ENCODE measurements around the gene SPRR1B. TPM values are rescaled to one million over a fixed set of nuclear protein-coding genes. Genes with fewer than 3 reads are reported as not detected.
A peak's percentile ranks its signal among the peaks of the same experiment; 100 is the strongest.

The SPRR1B gene
- total and polyA plus RNA-seq, 9 of the 15 experiments (the other 6 are each of a cell fraction or from before 2014, with no cell fraction given) = not detected

DNA sequence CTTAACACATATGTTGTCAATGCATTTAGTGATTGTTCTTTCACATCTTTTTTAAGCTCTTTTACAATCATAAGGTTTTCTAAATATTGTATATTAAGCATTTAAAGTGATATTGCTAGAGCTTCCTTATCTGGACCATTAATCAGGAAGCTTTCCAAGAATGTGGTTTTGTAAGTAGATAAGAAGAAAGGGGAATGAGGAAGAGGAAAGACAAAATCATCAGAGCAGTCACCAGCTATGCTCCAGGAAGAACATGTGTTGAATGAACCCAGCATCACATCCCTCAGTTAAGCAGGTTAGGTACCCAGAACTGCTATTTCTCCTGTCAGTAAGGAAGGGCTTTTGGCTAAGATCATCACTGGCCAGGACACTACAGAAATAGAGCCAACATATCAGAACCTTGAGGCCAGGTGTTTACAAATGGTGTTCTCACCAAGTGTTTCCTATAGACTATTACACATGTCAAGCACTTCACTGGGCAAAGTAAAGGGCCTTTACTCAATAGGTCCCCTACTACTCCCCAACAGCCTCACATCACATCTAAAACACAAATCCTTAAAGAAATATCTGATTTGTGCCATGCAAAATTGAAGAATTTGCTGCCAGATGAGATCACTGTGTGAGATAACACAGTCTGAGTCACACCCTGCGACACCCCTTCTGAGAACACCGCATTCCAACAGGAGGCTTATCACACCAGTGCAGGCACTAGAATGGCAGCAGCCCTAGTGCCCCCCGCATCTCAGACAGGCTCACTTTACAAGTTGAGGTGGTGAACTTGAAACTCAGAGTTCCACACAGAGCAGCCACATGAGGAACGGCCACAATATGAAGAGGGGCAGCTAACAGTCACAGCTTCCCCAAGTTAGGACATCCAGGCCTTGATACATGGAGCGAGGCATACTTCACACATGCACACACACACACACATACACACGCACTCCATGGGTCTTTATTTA lies 28.1 kb downstream of the SPRR1B start (continued):
- TF ChIP-seq ZBTB34 (CRISPR knock-in tag; IDR thresholded peaks at IDR 0.05) (no peak), ZKSCAN8 (CRISPR knock-in tag; IDR thresholded peaks at IDR 0.05) (peak; percentile 62; the same call in 1 of the 2 replicates), JUNB (CRISPR knock-in tag; conservative IDR thresholded peaks at IDR 0.05) (no peak), POU5F1 (IDR thresholded peaks at IDR 0.05; ENCODE audit: borderline replicate concordance, low read depth, low read length, partially characterized antibody) (no peak), HDAC2 (IDR thresholded peaks at IDR 0.05) (peak; percentile 76), HES1 (IDR thresholded peaks at IDR 0.05; ENCODE audit: low read depth) (peak; percentile 84), LCOR (CRISPR knock-in tag; IDR thresholded peaks at IDR 0.05) (no peak), CCNT2 (IDR thresholded peaks at IDR 0.05; ENCODE audit: borderline replicate concordance, extremely low read depth, insufficient read length, low read depth, low read length) (peak; percentile 86), HDAC6 (IDR thresholded peaks at IDR 0.05; ENCODE audit: low read depth, low read length) (no peak), ILF3 (IDR thresholded peaks at IDR 0.05; ENCODE audit: borderline replicate concordance) (peak; percentile 65; the same call in 1 of the 2 replicates), ZNF263 (CRISPR knock-in tag; IDR thresholded peaks at IDR 0.05; ENCODE audit: borderline replicate concordance) (no peak), ZNF354B (CRISPR knock-in tag; IDR thresholded peaks at IDR 0.05) (no peak), CREB3 (tag; conservative IDR thresholded peaks at IDR 0.05; ENCODE audit: low read depth) (no peak), ZBTB9 (CRISPR knock-in tag; IDR thresholded peaks at IDR 0.05) (peak; percentile 96), RERE (CRISPR knock-in tag; IDR thresholded peaks at IDR 0.05; ENCODE audit: borderline replicate concordance) (no peak)
